D341Med (cell line): Measurements from ENCODE around the gene CDH13.

Experiments
- DNase-seq: peaks from one replicate; pipeline ENCODE4 v3.0.0; 2012; ENCODE audit warnings: low spot score

The CDH13 gene

GRCh38 chr16:83513008-83513755 lies 886.4 kb downstream of the CDH13 start:
- no peak for DNase-seq

GRCh38 chr16:83515395-83515794 lies 888.6 kb downstream of the CDH13 start:
- no peak for DNase-seq

- DNase-seq: no peak
These were observed 890.2 kb downstream of the CDH13 start for GRCh38 chr16:83516931-83517330.

GRCh38 chr16:83517398-83517797 lies 890.6 kb downstream of the CDH13 start:
- DNase-seq: no peak

GRCh38 chr16:83520596-83520995 lies 893.8 kb downstream of the CDH13 start:
- DNase-seq: no peak

- DNase-seq: no peak
These were observed 903.5 kb downstream of the CDH13 start for GRCh38 chr16:83530293-83530692.

- DNase-seq: no peak
These were observed 905.9 kb downstream of the CDH13 start for GRCh38 chr16:83532634-83533033.

GRCh38 chr16:83533193-83533592 lies 906.4 kb downstream of the CDH13 start:
- DNase-seq: no peak

- no peak for DNase-seq
These were observed 911.9 kb downstream of the CDH13 start for GRCh38 chr16:83538707-83539106.

- no peak for DNase-seq
These were observed 913.1 kb downstream of the CDH13 start for GRCh38 chr16:83539736-83540490.

GRCh38 chr16:83541231-83541630 lies 914.5 kb downstream of the CDH13 start:
- DNase-seq: no peak

- DNase-seq: no peak
These were observed 915.7 kb downstream of the CDH13 start for GRCh38 chr16:83542491-83542890.

GRCh38 chr16:83549316-83550182 lies 922.8 kb downstream of the CDH13 start:
- DNase-seq: no peak

- no peak for DNase-seq
These were observed 923.4 kb downstream of the CDH13 start for GRCh38 chr16:83550183-83550569.

GRCh38 chr16:83552228-83552627 lies 925.5 kb downstream of the CDH13 start:
- no peak for DNase-seq

- DNase-seq: no peak
These were observed 926.2 kb downstream of the CDH13 start for GRCh38 chr16:83552930-83553329.

GRCh38 chr16:83554096-83554495 lies 927.3 kb downstream of the CDH13 start:
- DNase-seq: no peak

- no peak for DNase-seq
These were observed 927.8 kb downstream of the CDH13 start for GRCh38 chr16:83554540-83554939.

- DNase-seq: no peak
These were observed 935.1 kb downstream of the CDH13 start for GRCh38 chr16:83561876-83562275.

GRCh38 chr16:83568345-83568744 lies 941.6 kb downstream of the CDH13 start:
- no peak for DNase-seq

GRCh38 chr16:83574388-83574787 lies 947.6 kb downstream of the CDH13 start:
- no peak for DNase-seq

- no peak for DNase-seq
These were observed 950.4 kb downstream of the CDH13 start for GRCh38 chr16:83577078-83577745.
